ENCODE measurements around the gene EHD4.

DNA sequence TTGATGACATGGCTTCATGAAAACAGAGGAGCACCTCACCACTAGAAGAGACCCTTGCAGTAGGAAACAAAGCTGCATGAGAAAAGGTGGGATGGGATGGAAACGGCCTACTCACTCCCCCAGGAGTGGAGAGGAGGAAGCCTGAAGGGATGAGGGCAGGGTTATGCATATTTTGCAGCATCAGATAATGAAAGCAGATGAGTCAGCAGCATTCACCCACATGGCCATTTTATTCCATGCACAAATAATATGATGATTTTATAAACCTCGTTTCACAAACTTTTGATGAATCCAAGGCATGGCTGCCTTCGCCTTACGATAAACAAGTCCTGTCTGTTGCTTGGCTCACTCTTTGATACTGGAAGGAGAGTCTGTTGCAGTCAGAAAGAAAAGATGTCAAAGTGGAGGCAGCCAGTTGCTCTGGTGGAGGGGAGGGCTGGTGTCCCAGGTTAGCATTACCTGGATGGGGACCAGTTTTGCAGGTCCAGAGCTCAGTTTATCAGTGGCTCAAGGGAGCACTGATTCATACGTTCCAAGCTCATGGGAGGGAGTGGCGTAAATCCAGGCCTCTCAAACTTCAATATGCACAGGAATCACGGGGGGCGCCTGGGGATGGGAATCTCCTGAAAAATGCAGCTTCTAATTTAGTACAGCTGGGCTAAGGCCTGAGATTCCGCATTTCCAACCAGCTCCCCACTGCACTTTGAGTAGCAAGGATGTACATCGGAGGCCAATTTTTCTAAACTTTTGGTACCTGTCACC lies 9.2 kb upstream of the EHD4 start:
- TF ChIP-seq, protein P1, sequence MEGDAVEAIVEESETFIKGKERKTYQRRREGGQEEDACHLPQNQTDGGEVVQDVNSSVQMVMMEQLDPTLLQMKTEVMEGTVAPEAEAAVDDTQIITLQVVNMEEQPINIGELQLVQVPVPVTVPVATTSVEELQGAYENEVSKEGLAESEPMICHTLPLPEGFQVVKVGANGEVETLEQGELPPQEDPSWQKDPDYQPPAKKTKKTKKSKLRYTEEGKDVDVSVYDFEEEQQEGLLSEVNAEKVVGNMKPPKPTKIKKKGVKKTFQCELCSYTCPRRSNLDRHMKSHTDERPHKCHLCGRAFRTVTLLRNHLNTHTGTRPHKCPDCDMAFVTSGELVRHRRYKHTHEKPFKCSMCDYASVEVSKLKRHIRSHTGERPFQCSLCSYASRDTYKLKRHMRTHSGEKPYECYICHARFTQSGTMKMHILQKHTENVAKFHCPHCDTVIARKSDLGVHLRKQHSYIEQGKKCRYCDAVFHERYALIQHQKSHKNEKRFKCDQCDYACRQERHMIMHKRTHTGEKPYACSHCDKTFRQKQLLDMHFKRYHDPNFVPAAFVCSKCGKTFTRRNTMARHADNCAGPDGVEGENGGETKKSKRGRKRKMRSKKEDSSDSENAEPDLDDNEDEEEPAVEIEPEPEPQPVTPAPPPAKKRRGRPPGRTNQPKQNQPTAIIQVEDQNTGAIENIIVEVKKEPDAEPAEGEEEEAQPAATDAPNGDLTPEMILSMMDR (IDR thresholded peaks at IDR 0.05) = no peak
- TF ChIP-seq POLR2A (IDR thresholded peaks at IDR 0.05) = no peak
- TF ChIP-seq POLR2AphosphoS5 (IDR thresholded peaks at IDR 0.05) = no peak
